H9 (cell line): ENCODE data around the gene PMEPA1. TPM values are rescaled to one million over a fixed set of nuclear protein-coding genes. Genes with fewer than 3 reads are reported as not detected.

Source experiments
- DNase-seq: peaks from one replicate; pipeline ENCODE4 v3.0.0-alpha.2; 2017
- H2AFZ ChIP-seq: one replicate; pipeline ENCODE4 v1.6.1; 2013; ENCODE audit warnings: mild to moderate bottlenecking, low read length, control low read depth, moderate library complexity
- H2AK5ac ChIP-seq: 2 replicates; pipeline ENCODE4 v1.6.1; 2013; ENCODE audit warnings: low read length, control low read depth, mixed read lengths; ENCODE audit not compliant: insufficient read length
- H2BK120ac ChIP-seq: one replicate; pipeline ENCODE4 v1.6.1; 2013; ENCODE audit warnings: low read depth, mild to moderate bottlenecking, low read length, control low read depth, inconsistent platforms; ENCODE audit not compliant: poor library complexity, severe bottlenecking
- H2BK12ac ChIP-seq: 2 replicates; pipeline ENCODE4 v1.6.1; 2013; ENCODE audit warnings: low read length, control low read depth, mixed read lengths, low read depth; ENCODE audit not compliant: insufficient read length
- H2BK15ac ChIP-seq: 2 replicates; pipeline ENCODE4 v1.6.1; 2013; ENCODE audit warnings: low read depth, low read length, control low read depth
- H2BK20ac ChIP-seq: one replicate; pipeline ENCODE4 v1.6.1; 2013; ENCODE audit warnings: low read depth, mild to moderate bottlenecking, low read length, control low read depth, inconsistent platforms; ENCODE audit not compliant: poor library complexity, severe bottlenecking
- H2BK5ac ChIP-seq: 2 replicates; pipeline ENCODE4 v1.6.1; 2013; ENCODE audit warnings: low read length, control low read depth, mixed read lengths; ENCODE audit not compliant: insufficient read length
- H3K14ac ChIP-seq: 2 replicates; pipeline ENCODE4 v1.6.1; 2013; ENCODE audit warnings: low read length, control low read depth; ENCODE audit not compliant: insufficient read depth
- H3K18ac ChIP-seq: 2 replicates; pipeline ENCODE4 v1.6.1; 2013; ENCODE audit warnings: low read depth, mild to moderate bottlenecking, mixed read lengths, low read length, control low read depth; ENCODE audit not compliant: insufficient read length
- H3K23ac ChIP-seq: 2 replicates; pipeline ENCODE4 v1.6.1; 2013; ENCODE audit warnings: low read length, control low read depth, mixed read lengths, low read depth; ENCODE audit not compliant: insufficient read length
- H3K23me2 ChIP-seq: 2 replicates; pipeline ENCODE4 v1.6.1; 2013; ENCODE audit warnings: low read depth, mild to moderate bottlenecking, mixed read lengths, low read length, control low read depth; ENCODE audit not compliant: insufficient read length, poor library complexity, severe bottlenecking
- H3K27ac ChIP-seq: 2 replicates; pipeline ENCODE4 v1.5.1; 2013; ENCODE audit warnings: low read length, control low read depth, mixed read lengths, low read depth; ENCODE audit not compliant: insufficient read length
- H3K27me3 ChIP-seq: 2 replicates; pipeline ENCODE4 v1.6.1; 2013; ENCODE audit warnings: low read length, control low read depth, inconsistent platforms; ENCODE audit not compliant: insufficient read depth
- H3K4ac ChIP-seq: 2 replicates; pipeline ENCODE4 v1.6.1; 2013; ENCODE audit warnings: low read depth, mild to moderate bottlenecking, control low read depth, inconsistent platforms, low read length, moderate library complexity
- H3K4me1 ChIP-seq: 2 replicates; pipeline ENCODE4 v1.6.1; 2013; ENCODE audit warnings: low read length, control low read depth, inconsistent platforms; ENCODE audit not compliant: insufficient read depth
- H3K4me2 ChIP-seq: 2 replicates; pipeline ENCODE4 v1.6.1; 2013; ENCODE audit warnings: low read length, control low read depth, mixed read lengths; ENCODE audit not compliant: insufficient read length, insufficient read depth
- H3K56ac ChIP-seq: 2 replicates; pipeline ENCODE4 v1.6.1; 2013; ENCODE audit warnings: low read depth, mild to moderate bottlenecking, mixed read lengths, low read length, control low read depth; ENCODE audit not compliant: insufficient read length
- H3K79me1 ChIP-seq: 2 replicates; pipeline ENCODE4 v1.6.1; 2013; ENCODE audit warnings: low read depth, mild to moderate bottlenecking, moderate library complexity, low read length, control low read depth, inconsistent platforms; ENCODE audit not compliant: insufficient read depth, poor library complexity, severe bottlenecking
- H3K79me2 ChIP-seq: 2 replicates; pipeline ENCODE4 v1.6.1; 2013; ENCODE audit warnings: low read length, control low read depth, inconsistent platforms; ENCODE audit not compliant: insufficient read depth
- H3K9ac ChIP-seq: 2 replicates; pipeline ENCODE4 v1.6.1; 2013; ENCODE audit warnings: low read length, control low read depth, mixed read lengths; ENCODE audit not compliant: insufficient read length; ENCODE audit errors: extremely low read depth
- H3K9me3 ChIP-seq: one replicate; pipeline ENCODE4 v1.6.1; 2013; ENCODE audit warnings: low read depth, low read length, inconsistent platforms; ENCODE audit not compliant: control insufficient read depth
- H3T11ph ChIP-seq: one replicate; pipeline ENCODE4 v1.6.1; 2013; ENCODE audit warnings: mild to moderate bottlenecking, low read length, control low read depth, inconsistent platforms
- H4K20me1 ChIP-seq: one replicate; pipeline ENCODE4 v1.6.1; 2013; ENCODE audit not compliant: control insufficient read depth, insufficient read length, insufficient read depth
- H4K5ac ChIP-seq: 2 replicates; pipeline ENCODE4 v1.6.1; 2013; ENCODE audit warnings: low read depth, mild to moderate bottlenecking, mixed read lengths, low read length, control low read depth; ENCODE audit not compliant: insufficient read length
- H4K8ac ChIP-seq: replicated peaks from 2 replicates; pipeline ENCODE4 v1.6.1; 2013; ENCODE audit warnings: low read length, control low read depth, mixed read lengths, low read depth; ENCODE audit not compliant: insufficient read length
- H4K91ac ChIP-seq: 2 replicates; pipeline ENCODE4 v1.6.1; 2013; ENCODE audit warnings: low read depth, mild to moderate bottlenecking, moderate library complexity, mixed read lengths, low read length, control low read depth; ENCODE audit not compliant: insufficient read length
- H3K27ac Mint-ChIP-seq, 3 experiments: 2 replicates in 2 of 3; 3 replicates in 1 of 3; pipeline ENCODE4 v1.8.0; 2020 to 2021; ENCODE audit warnings: mixed read lengths in 3 of 3, mild to moderate bottlenecking in 1 of 3, moderate library complexity in 1 of 3
- H3K27me3 Mint-ChIP-seq: 2 replicates; pipeline ENCODE4 v1.8.0; 2021; ENCODE audit warnings: low read depth, mild to moderate bottlenecking, moderate library complexity, mixed read lengths
- H3K36me3 Mint-ChIP-seq, 3 experiments: 2 replicates in 2 of 3; 3 replicates in 1 of 3; pipeline ENCODE4 v1.8.0; 2020 to 2021; ENCODE audit warnings: low read depth in 3 of 3, mixed read lengths in 3 of 3; ENCODE audit not compliant: insufficient read depth in 1 of 3
- H3K4me1 Mint-ChIP-seq, 2 experiments: 2 replicates each; pipeline ENCODE4 v1.8.0; 2020; ENCODE audit warnings: mixed read lengths in 2 of 2
- H3K4me3 Mint-ChIP-seq, 2 experiments: 2 replicates in 1 of 2; 3 replicates in 1 of 2; pipeline ENCODE4 v1.8.0; 2020 to 2021; ENCODE audit warnings: mild to moderate bottlenecking in 2 of 2, mixed read lengths in 2 of 2, moderate library complexity in 1 of 2
- H3K9me3 Mint-ChIP-seq, 2 experiments: 2 replicates in 1 of 2; 3 replicates in 1 of 2; pipeline ENCODE4 v1.8.0; 2020; ENCODE audit warnings: mild to moderate bottlenecking in 2 of 2, mixed read lengths in 2 of 2, moderate library complexity in 1 of 2
- WGBS: extraction: QIAGEN DNeasy Blood & Tissue Kit; methylation state at CpG from one replicate; pipeline ENCODE4 v1.1.7; 2013; ENCODE audit warnings: missing lambda C conversion rate, low lambda C conversion rate, mixed read lengths; ENCODE audit not compliant: insufficient read length; ENCODE audit errors: extremely low coverage; 5-methylcytosine and 5-hydroxymethylcytosine counted together
- total RNA-seq: library from RNA; stranded (reverse); gene quantifications from 2 replicates; pipeline ENCODE4 v1.2.1, GENCODE V29; 2021
- TF ChIP-seq, protein P1 (sequence below): fragments of 200-600 bp; sonication (generic); conservative IDR thresholded peaks from 3 replicates; pipeline ENCODE4 v1.8.0; 2021; ENCODE audit warnings: antibody characterized with exemption, mild to moderate bottlenecking

Gene PMEPA1
- total RNA-seq, 1 experiment from 2014 or later = 34.6 TPM

DNA sequence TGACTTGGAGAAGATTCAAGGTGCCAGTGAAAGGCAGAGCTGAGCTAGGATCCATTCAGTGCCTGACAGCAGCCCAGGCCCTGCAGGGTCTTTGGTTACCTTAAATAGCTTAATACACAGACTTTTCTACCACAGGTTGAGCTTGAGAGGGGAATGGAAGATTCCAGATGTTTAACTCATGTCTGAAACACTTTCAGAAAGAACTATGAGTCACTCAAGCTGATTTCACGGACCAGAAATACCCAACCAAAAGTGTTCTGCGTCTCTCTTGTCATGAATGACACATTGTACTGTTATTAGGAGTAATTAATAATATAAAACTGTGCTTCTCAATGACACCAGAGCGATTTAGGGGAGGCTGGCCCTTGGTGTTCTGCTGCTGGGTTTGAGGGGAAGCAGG is 6.4 kb upstream of the PMEPA1 start:
- H3K27me3 Mint-ChIP-seq = peaks cover 4% of the 10 kb centered on the region

More for the DNA sequence above, 6.4 kb upstream of the PMEPA1 start:
- Histone ChIP-seq H3K9me3 (no peaks in the 10 kb centered on the region), H3K79me1 (no peaks in the 10 kb centered on the region), H3K56ac (no peak overlapping the region), H3K23me2 (peaks cover 3% of the 10 kb centered on the region), H3K18ac (no peak overlapping the region), H3T11ph (no peak overlapping the region), H2BK5ac (no peak overlapping the region), H3K14ac (no peak overlapping the region; the same call in 1 of the 2 replicates), H2BK12ac (no peak overlapping the region), H4K5ac (no peak overlapping the region), H3K27me3 (no peaks in the 10 kb centered on the region), H3K23ac (no peak overlapping the region), H3K4me2 (no peak overlapping the region), H3K27ac (no peak overlapping the region), H2BK20ac (no peak overlapping the region), H4K8ac (no peak overlapping the region), H2AK5ac (no peak overlapping the region), H4K20me1 (no peaks in the 10 kb centered on the region), H3K79me2 (no peaks in the 10 kb centered on the region), H3K9ac (no peak overlapping the region), H3K4ac (no peak overlapping the region), H4K91ac (no peak overlapping the region), H2AFZ (no peak overlapping the region), H3K4me1 (no peaks in the 10 kb centered on the region; the same call in 1 of the 2 replicates), H2BK120ac (no peak overlapping the region), H2BK15ac (no peak overlapping the region)
- Mint-ChIP-seq H3K27ac (no peak overlapping the region; a peak in 1 of 7 replicates), H3K9me3 (no peaks in the 10 kb centered on the region), H3K4me1 (peaks cover 20 to 27% of the 10 kb centered on the region in 2 experiments), H3K4me3 (no peak overlapping the region), H3K36me3 (no peaks in the 10 kb centered on the region; a peak in 2 of 7 replicates)
- no CpG with 5 or more reads among the region's 3 CpGs for WGBS
- no peak for DNase-seq
- TF ChIP-seq, protein P1, sequence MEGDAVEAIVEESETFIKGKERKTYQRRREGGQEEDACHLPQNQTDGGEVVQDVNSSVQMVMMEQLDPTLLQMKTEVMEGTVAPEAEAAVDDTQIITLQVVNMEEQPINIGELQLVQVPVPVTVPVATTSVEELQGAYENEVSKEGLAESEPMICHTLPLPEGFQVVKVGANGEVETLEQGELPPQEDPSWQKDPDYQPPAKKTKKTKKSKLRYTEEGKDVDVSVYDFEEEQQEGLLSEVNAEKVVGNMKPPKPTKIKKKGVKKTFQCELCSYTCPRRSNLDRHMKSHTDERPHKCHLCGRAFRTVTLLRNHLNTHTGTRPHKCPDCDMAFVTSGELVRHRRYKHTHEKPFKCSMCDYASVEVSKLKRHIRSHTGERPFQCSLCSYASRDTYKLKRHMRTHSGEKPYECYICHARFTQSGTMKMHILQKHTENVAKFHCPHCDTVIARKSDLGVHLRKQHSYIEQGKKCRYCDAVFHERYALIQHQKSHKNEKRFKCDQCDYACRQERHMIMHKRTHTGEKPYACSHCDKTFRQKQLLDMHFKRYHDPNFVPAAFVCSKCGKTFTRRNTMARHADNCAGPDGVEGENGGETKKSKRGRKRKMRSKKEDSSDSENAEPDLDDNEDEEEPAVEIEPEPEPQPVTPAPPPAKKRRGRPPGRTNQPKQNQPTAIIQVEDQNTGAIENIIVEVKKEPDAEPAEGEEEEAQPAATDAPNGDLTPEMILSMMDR = no peak
